ENCODE results near the gene GLP1R. TPM values are rescaled to one million over a fixed set of nuclear protein-coding genes. Genes with fewer than 3 reads are reported as not detected.

Gene GLP1R
- total RNA-seq (not detected in 2 replicates), polyA plus RNA-seq (not detected in 2 replicates), polyA minus RNA-seq (ENCODE audit: low replicate concordance) (not detected in 2 replicates)
- polyA plus RNA-seq (2012), result not detected in 2 replicates

DNA sequence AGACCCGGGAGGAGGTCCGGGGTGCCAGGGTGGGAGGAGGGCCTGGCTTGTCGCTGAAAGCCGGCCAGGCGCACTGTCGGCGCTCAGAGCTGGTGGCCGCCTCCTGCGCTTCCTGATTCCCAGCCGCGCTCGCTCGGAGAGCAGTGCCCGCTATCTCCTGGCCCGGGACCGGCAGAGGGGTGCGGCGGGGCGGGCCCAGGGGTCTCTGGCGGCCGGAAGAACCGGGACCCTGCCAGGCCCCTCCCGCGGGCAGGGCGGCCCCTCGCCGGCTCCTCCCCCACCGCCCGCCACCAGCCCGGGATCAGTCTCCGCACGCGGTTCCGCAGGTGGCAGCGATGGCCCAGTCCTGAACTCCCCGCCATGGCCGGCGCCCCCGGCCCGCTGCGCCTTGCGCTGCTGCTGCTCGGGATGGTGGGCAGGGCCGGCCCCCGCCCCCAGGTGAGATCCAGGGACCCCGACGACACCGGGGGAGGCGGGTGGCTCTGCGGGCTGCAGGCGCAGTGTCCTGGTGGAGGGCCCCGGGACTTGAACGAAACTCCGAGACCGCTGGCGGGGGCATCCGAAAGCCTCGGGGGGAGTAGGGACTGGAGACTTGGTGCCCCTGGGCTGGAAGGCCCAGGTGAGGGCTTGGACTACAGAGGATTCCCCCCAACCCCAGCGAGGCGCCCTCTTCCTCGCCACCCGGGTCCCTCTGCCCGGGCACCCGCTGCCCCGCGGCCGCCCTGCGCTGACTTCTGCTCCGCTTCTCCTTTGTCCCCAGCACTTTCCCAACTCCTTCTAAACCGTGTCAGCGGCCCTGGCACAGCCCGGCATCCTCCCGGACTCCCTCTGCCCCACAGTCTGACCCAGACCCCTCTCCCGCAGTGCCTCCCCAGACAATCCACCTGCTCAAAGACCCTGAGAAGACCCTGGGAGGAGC is at the start of gene GLP1R:
Gene GLP1R, plus strand, starts transcription at position 301 of the 919 bp plus-strand sequence. Its CDS starts 60 bp downstream, at position 361.
- no peaks in the 10 kb centered on the region for H3K79me2 ChIP-seq (ENCODE audit: control insufficient read depth, insufficient read depth, low read length)
- DNase-seq (ENCODE audit: low read depth in 2 of 2), result no peak
- H2AFZ ChIP-seq (ENCODE audit: low read length), result no peak within 1 kb of the TSS
- H3K4me2 ChIP-seq (ENCODE audit: extremely low read depth, insufficient read depth, low read length), result no peak within 1 kb of the TSS
- H4K20me1 ChIP-seq (ENCODE audit: control insufficient read depth, extremely low read depth, insufficient read depth, low read length), result no peaks in the 10 kb centered on the region
- H3K27ac ChIP-seq (ENCODE audit: insufficient read depth, low read length), result no peak within 1 kb of the TSS
- no peaks in the 10 kb centered on the region for H3K36me3 ChIP-seq (ENCODE audit: control insufficient read depth, insufficient read depth, low read length)
- H3K9ac ChIP-seq (ENCODE audit: insufficient read depth, low read length), result no peak within 1 kb of the TSS
- TF ChIP-seq, protein P1, sequence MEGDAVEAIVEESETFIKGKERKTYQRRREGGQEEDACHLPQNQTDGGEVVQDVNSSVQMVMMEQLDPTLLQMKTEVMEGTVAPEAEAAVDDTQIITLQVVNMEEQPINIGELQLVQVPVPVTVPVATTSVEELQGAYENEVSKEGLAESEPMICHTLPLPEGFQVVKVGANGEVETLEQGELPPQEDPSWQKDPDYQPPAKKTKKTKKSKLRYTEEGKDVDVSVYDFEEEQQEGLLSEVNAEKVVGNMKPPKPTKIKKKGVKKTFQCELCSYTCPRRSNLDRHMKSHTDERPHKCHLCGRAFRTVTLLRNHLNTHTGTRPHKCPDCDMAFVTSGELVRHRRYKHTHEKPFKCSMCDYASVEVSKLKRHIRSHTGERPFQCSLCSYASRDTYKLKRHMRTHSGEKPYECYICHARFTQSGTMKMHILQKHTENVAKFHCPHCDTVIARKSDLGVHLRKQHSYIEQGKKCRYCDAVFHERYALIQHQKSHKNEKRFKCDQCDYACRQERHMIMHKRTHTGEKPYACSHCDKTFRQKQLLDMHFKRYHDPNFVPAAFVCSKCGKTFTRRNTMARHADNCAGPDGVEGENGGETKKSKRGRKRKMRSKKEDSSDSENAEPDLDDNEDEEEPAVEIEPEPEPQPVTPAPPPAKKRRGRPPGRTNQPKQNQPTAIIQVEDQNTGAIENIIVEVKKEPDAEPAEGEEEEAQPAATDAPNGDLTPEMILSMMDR (conservative IDR thresholded peaks at IDR 0.05 in 1 of 2, IDR thresholded peaks at IDR 0.05 in 1 of 2; ENCODE audit: low read depth in 1 of 2, low read length in 2 of 2), result no peak
- TF ChIP-seq EZH2 (IDR thresholded peaks at IDR 0.05; ENCODE audit: low read length, missing control alignments), result no peak
- no peaks in the 10 kb centered on the region for H3K9me3 ChIP-seq (ENCODE audit: control insufficient read depth, insufficient read depth, low read depth, low read length)
- no peak within 1 kb of the TSS for H3K4me3 ChIP-seq (replicated peaks in 1 of 4; ENCODE audit: control extremely low read depth in 1 of 4, insufficient read depth in 1 of 4, low read depth in 3 of 4, low read length in 4 of 4)
- no peaks in the 10 kb centered on the region for H3K4me1 ChIP-seq (ENCODE audit: control insufficient read depth, extremely low read depth, insufficient read depth, low read length)
- peaks cover 7% of the 10 kb centered on the region for H3K27me3 ChIP-seq (ENCODE audit: control insufficient read depth, insufficient read depth, low read length)

- H3K36me3 ChIP-seq (ENCODE audit: control insufficient read depth, insufficient read depth, low read length), result no peaks in the 10 kb centered on the region
- H3K4me1 ChIP-seq (ENCODE audit: control insufficient read depth, extremely low read depth, insufficient read depth, low read length), result no peaks in the 10 kb centered on the region
- no peak overlapping the region for H2AFZ ChIP-seq (ENCODE audit: low read length)
- H3K79me2 ChIP-seq (ENCODE audit: control insufficient read depth, insufficient read depth, low read length), result no peaks in the 10 kb centered on the region
- TF ChIP-seq, protein P1 (conservative IDR thresholded peaks at IDR 0.05 in 1 of 2, IDR thresholded peaks at IDR 0.05 in 1 of 2; ENCODE audit: low read depth in 1 of 2, low read length in 2 of 2), result peak; percentile 6 to 18
- no peak for TF ChIP-seq EZH2 (IDR thresholded peaks at IDR 0.05; ENCODE audit: low read length, missing control alignments)
- H3K27me3 ChIP-seq (ENCODE audit: control insufficient read depth, insufficient read depth, low read length), result no peaks in the 10 kb centered on the region
- H3K27ac ChIP-seq (ENCODE audit: insufficient read depth, low read length), result no peak overlapping the region
- H3K4me2 ChIP-seq (ENCODE audit: extremely low read depth, insufficient read depth, low read length), result no peak overlapping the region
- no peak overlapping the region for H3K9ac ChIP-seq (ENCODE audit: insufficient read depth, low read length)
- DNase-seq (ENCODE audit: low read depth in 2 of 2), result no peak
- no peaks in the 10 kb centered on the region for H4K20me1 ChIP-seq (ENCODE audit: control insufficient read depth, extremely low read depth, insufficient read depth, low read length)
- H3K4me3 ChIP-seq (replicated peaks in 1 of 4; ENCODE audit: control extremely low read depth in 1 of 4, insufficient read depth in 1 of 4, low read depth in 3 of 4, low read length in 4 of 4), result no peak overlapping the region
- no peaks in the 10 kb centered on the region for H3K9me3 ChIP-seq (ENCODE audit: control insufficient read depth, insufficient read depth, low read depth, low read length)
Measured at GRCh38 chr6:39003072-39003471, 45.5 kb upstream of the GLP1R start.

DNA sequence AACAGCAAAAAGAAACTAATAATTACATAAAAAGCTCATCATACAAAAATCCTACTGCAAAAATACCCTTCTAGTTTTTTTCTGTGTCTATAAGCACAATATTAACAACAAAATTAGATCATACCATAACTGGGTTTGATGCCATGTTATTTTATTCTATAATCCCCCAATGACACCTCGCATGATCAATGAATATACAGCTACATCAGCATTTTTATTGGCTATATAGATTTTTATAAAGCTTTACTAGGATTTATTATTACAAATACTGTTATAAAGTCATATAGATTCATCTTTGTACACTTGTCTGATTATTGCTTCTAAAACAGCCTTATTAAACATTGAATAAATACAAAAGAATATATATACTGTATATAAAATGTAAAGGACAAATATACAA is 45.1 kb upstream of the GLP1R start:
- Histone ChIP-seq H4K20me1 (ENCODE audit: control insufficient read depth, extremely low read depth, insufficient read depth, low read length) (no peaks in the 10 kb centered on the region), H3K27ac (ENCODE audit: insufficient read depth, low read length) (no peak overlapping the region), H3K79me2 (ENCODE audit: control insufficient read depth, insufficient read depth, low read length) (no peaks in the 10 kb centered on the region)

More for the DNA sequence above, 45.1 kb upstream of the GLP1R start:
- Histone ChIP-seq H2AFZ (ENCODE audit: low read length) (no peak overlapping the region), H3K9ac (ENCODE audit: insufficient read depth, low read length) (no peak overlapping the region), H3K9me3 (ENCODE audit: control insufficient read depth, insufficient read depth, low read depth, low read length) (no peaks in the 10 kb centered on the region), H3K36me3 (ENCODE audit: control insufficient read depth, insufficient read depth, low read length) (no peaks in the 10 kb centered on the region), H3K4me2 (ENCODE audit: extremely low read depth, insufficient read depth, low read length) (no peak overlapping the region), H3K27me3 (ENCODE audit: control insufficient read depth, insufficient read depth, low read length) (no peaks in the 10 kb centered on the region), H3K4me3 (replicated peaks in 1 of 4; ENCODE audit: control extremely low read depth in 1 of 4, insufficient read depth in 1 of 4, low read depth in 3 of 4, low read length in 4 of 4) (no peak overlapping the region), H3K4me1 (ENCODE audit: control insufficient read depth, extremely low read depth, insufficient read depth, low read length) (no peaks in the 10 kb centered on the region)
- TF ChIP-seq, protein P1 (conservative IDR thresholded peaks at IDR 0.05 in 1 of 2, IDR thresholded peaks at IDR 0.05 in 1 of 2; ENCODE audit: low read depth in 1 of 2, low read length in 2 of 2), result no peak
- no peak for TF ChIP-seq EZH2 (IDR thresholded peaks at IDR 0.05; ENCODE audit: low read length, missing control alignments)
- DNase-seq (ENCODE audit: low read depth in 2 of 2), result no peak

All from fibroblast of lung (primary cell).